T1000 (cell line): ENCODE measurements around the gene TXNRD3.
A peak's percentile ranks its signal among the peaks of the same experiment; 100 is the strongest.

Source experiments
- DNase-seq: peaks from one replicate; lab custom pipeline; 2025; ENCODE audit warnings: mixed read lengths; lab: John Stamatoyannopoulos, UW

TXNRD3 gene

GRCh38 chr3:126654571-126655383, at the start of gene TXNRD3:
TXNRD3 (minus strand) TSS chr3:126655124.
- DNase-seq = peak; percentile 29

- DNase-seq = peak; percentile 93
Measured at GRCh38 chr3:126703512-126704493, 48.9 kb upstream of the TXNRD3 start, which contains the start of gene CHCHD6. CHCHD6 (plus strand) TSS chr3:126704240; CDS start chr3:126704313, 73 bp downstream.

GRCh38 chr3:126699011-126699410, 44.1 kb upstream of the TXNRD3 start:
- no peak for DNase-seq

- DNase-seq = no peak
Measured at GRCh38 chr3:126696701-126697267, 41.9 kb upstream of the TXNRD3 start.

GRCh38 chr3:126693921-126694320, 39.0 kb upstream of the TXNRD3 start:
- no peak for DNase-seq

- DNase-seq = no peak
Measured at GRCh38 chr3:126692858-126693257, 37.9 kb upstream of the TXNRD3 start.

- no peak for DNase-seq
Measured at GRCh38 chr3:126691765-126692164, 36.8 kb upstream of the TXNRD3 start.

GRCh38 chr3:126685493-126685892, 30.6 kb upstream of the TXNRD3 start:
- DNase-seq = no peak

- DNase-seq = no peak
Measured at GRCh38 chr3:126685021-126685420, 30.1 kb upstream of the TXNRD3 start.

- no peak for DNase-seq
Measured at GRCh38 chr3:126684218-126684751, 29.4 kb upstream of the TXNRD3 start.

GRCh38 chr3:126683069-126683468, 28.1 kb upstream of the TXNRD3 start:
- no peak for DNase-seq

- no peak for DNase-seq
Measured at GRCh38 chr3:126682009-126682408, 27.1 kb upstream of the TXNRD3 start.

GRCh38 chr3:126680667-126681055, 25.7 kb upstream of the TXNRD3 start:
- DNase-seq = no peak

- no peak for DNase-seq
Measured at GRCh38 chr3:126679831-126680666, 25.1 kb upstream of the TXNRD3 start.

- DNase-seq = peak; percentile 65
Measured at GRCh38 chr3:126679318-126679751, 24.4 kb upstream of the TXNRD3 start.

- DNase-seq = no peak
Measured at GRCh38 chr3:126678693-126679317, 23.9 kb upstream of the TXNRD3 start.

- DNase-seq = no peak
Measured at GRCh38 chr3:126677862-126678503, 23.1 kb upstream of the TXNRD3 start.

GRCh38 chr3:126676919-126677705, 22.2 kb upstream of the TXNRD3 start:
- no peak for DNase-seq

- no peak for DNase-seq
Measured at GRCh38 chr3:126672741-126673140, 17.8 kb upstream of the TXNRD3 start.
